CD4-positive, alpha-beta T cell treated with Interleukin-10 for 1 hour (primary cell): ENCODE data around the gene DESI2.
"Not testable (repeated sequence)": the region's sequence is repeated elsewhere in the genome, so short reads cannot be mapped to it uniquely, and the experiment has no call there.

Source experiments
- DNase-seq: peaks from one replicate; pipeline ENCODE4 v3.0.0-alpha.2; 2020

DESI2 gene

GRCh38 chr1:244655186-244655585 is 2.3 kb downstream of the DESI2 start:
- no peak for DNase-seq

- DNase-seq: no peak
Observed at GRCh38 chr1:244657421-244657820, 4.5 kb downstream of the DESI2 start.

GRCh38 chr1:244659694-244660093 is 6.8 kb downstream of the DESI2 start:
- no peak for DNase-seq

- no peak for DNase-seq
Observed at GRCh38 chr1:244660595-244660994, 7.7 kb downstream of the DESI2 start.

GRCh38 chr1:244661569-244662312 is 8.8 kb downstream of the DESI2 start:
- not testable (repeated sequence) for DNase-seq

GRCh38 chr1:244662599-244662998 is 9.7 kb downstream of the DESI2 start:
- no peak for DNase-seq

- DNase-seq: no peak
Observed at GRCh38 chr1:244664353-244664752, 11.4 kb downstream of the DESI2 start.

GRCh38 chr1:244665771-244666217 is 12.9 kb downstream of the DESI2 start:
- DNase-seq: peak; percentile 11

- DNase-seq: not testable (repeated sequence)
Observed at GRCh38 chr1:244666672-244667418, 13.9 kb downstream of the DESI2 start.

- DNase-seq: no peak
Observed at GRCh38 chr1:244667797-244668196, 14.9 kb downstream of the DESI2 start.

GRCh38 chr1:244672946-244673682 is 20.2 kb downstream of the DESI2 start:
- no peak for DNase-seq

- DNase-seq: no peak
Observed at GRCh38 chr1:244674446-244674845, 21.5 kb downstream of the DESI2 start.

- DNase-seq: no peak
Observed at GRCh38 chr1:244675167-244675566, 22.2 kb downstream of the DESI2 start.

- no peak for DNase-seq
Observed at GRCh38 chr1:244678697-244679096, 25.8 kb downstream of the DESI2 start.

GRCh38 chr1:244680667-244681066 is 27.7 kb downstream of the DESI2 start:
- no peak for DNase-seq

GRCh38 chr1:244682087-244682486 is 29.2 kb downstream of the DESI2 start:
- DNase-seq: not testable (repeated sequence)

- DNase-seq: no peak
Observed at GRCh38 chr1:244695937-244696336, 43.0 kb downstream of the DESI2 start.

- DNase-seq: no peak
Observed at GRCh38 chr1:244699741-244700140, 46.8 kb downstream of the DESI2 start.

- no peak for DNase-seq
Observed at GRCh38 chr1:244700808-244701207, 47.9 kb downstream of the DESI2 start.

- no peak for DNase-seq
Observed at GRCh38 chr1:244702620-244703019, 49.7 kb downstream of the DESI2 start.

- DNase-seq: no peak
Observed at GRCh38 chr1:244704107-244704506, 51.2 kb downstream of the DESI2 start.

GRCh38 chr1:244705261-244706234 is 52.6 kb downstream of the DESI2 start:
- no peak for DNase-seq
